Trophoblast cell (in vitro differentiated cells and primary cell): ENCODE data around the gene CHRNA10.

Experiments
- DNase-seq, 2 donors: peaks; one replicate each; pipeline ENCODE4 v3.0.0-alpha.2; 2016
- H2AFZ ChIP-seq: 2 replicates; pipeline ENCODE4 v1.6.1; 2013; ENCODE audit warnings: low read length, moderate library complexity, mild to moderate bottlenecking; ENCODE audit not compliant: insufficient read depth, poor library complexity
- H2AK5ac ChIP-seq: 2 replicates; pipeline ENCODE4 v1.6.1; 2013; ENCODE audit warnings: mild to moderate bottlenecking, low read length
- H2BK120ac ChIP-seq: 2 replicates; pipeline ENCODE4 v1.6.1; 2013; ENCODE audit warnings: low read length, mild to moderate bottlenecking, moderate library complexity; ENCODE audit not compliant: insufficient read depth, poor library complexity
- H2BK12ac ChIP-seq: 2 replicates; pipeline ENCODE4 v1.6.1; 2013; ENCODE audit warnings: mild to moderate bottlenecking, low read length, moderate library complexity
- H2BK5ac ChIP-seq: 2 replicates; pipeline ENCODE4 v1.6.1; 2013; ENCODE audit warnings: low read length, low read depth, moderate library complexity, mild to moderate bottlenecking; ENCODE audit not compliant: poor library complexity
- H3K14ac ChIP-seq: 2 replicates; pipeline ENCODE4 v1.6.1; 2013; ENCODE audit warnings: mild to moderate bottlenecking, low read length
- H3K18ac ChIP-seq: 2 replicates; pipeline ENCODE4 v1.6.1; 2013; ENCODE audit warnings: mild to moderate bottlenecking, low read length
- H3K23ac ChIP-seq: 2 replicates; pipeline ENCODE4 v1.6.1; 2013; ENCODE audit warnings: low read length
- H3K27ac ChIP-seq: 2 replicates; pipeline ENCODE4 v1.5.1; 2013; ENCODE audit warnings: low read depth, mild to moderate bottlenecking, inconsistent platforms, low read length, moderate library complexity
- H3K27me3 ChIP-seq: 2 replicates; pipeline ENCODE4 v1.6.1; 2013; ENCODE audit warnings: inconsistent platforms, mild to moderate bottlenecking, low read length, moderate library complexity; ENCODE audit not compliant: insufficient read depth
- H3K36me3 ChIP-seq, 2 experiments: 1 replicate in 1 of 2; 2 replicates in 1 of 2; pipeline ENCODE4 v1.6.1; 2013; ENCODE audit warnings: low read length in 2 of 2, mild to moderate bottlenecking in 2 of 2, moderate library complexity in 1 of 2; ENCODE audit not compliant: insufficient read depth in 2 of 2, control insufficient read depth in 1 of 2
- H3K4ac ChIP-seq: 2 replicates; pipeline ENCODE4 v1.6.1; 2013; ENCODE audit warnings: low read depth, mild to moderate bottlenecking, low read length, moderate library complexity
- H3K4me1 ChIP-seq, 2 experiments: 1 replicate in 1 of 2; 2 replicates in 1 of 2; pipeline ENCODE4 v1.6.1; 2013; ENCODE audit warnings: low read length in 2 of 2, mild to moderate bottlenecking in 2 of 2, moderate library complexity in 1 of 2; ENCODE audit not compliant: insufficient read depth in 2 of 2, control insufficient read depth in 1 of 2
- H3K4me2 ChIP-seq: 2 replicates; pipeline ENCODE4 v1.6.1; 2013; ENCODE audit warnings: inconsistent platforms, mild to moderate bottlenecking, low read length, moderate library complexity
- H3K4me3 ChIP-seq: 2 replicates; pipeline ENCODE4 v1.5.1; 2013; ENCODE audit warnings: mild to moderate bottlenecking, low read depth, low read length, inconsistent platforms
- H3K79me1 ChIP-seq: one replicate; pipeline ENCODE4 v1.6.1; 2013; ENCODE audit warnings: low read length
- H3K79me2 ChIP-seq: 2 replicates; pipeline ENCODE4 v1.6.1; 2013; ENCODE audit warnings: low read length, mild to moderate bottlenecking; ENCODE audit not compliant: control insufficient read depth, insufficient read depth, poor library complexity
- H3K9ac ChIP-seq: 2 replicates; pipeline ENCODE4 v1.6.1; 2013; ENCODE audit warnings: mild to moderate bottlenecking, low read length
- H3K9me3 ChIP-seq: 2 replicates; pipeline ENCODE4 v1.6.1; 2013; ENCODE audit warnings: low read depth, mild to moderate bottlenecking, control low read depth, inconsistent platforms, low read length; ENCODE audit not compliant: insufficient read depth
- H4K12ac ChIP-seq: 2 replicates; pipeline ENCODE4 v1.6.1; 2013; ENCODE audit warnings: low read depth, mild to moderate bottlenecking, low read length, moderate library complexity
- H4K8ac ChIP-seq: 2 replicates; pipeline ENCODE4 v1.6.1; 2013; ENCODE audit warnings: low read depth, mild to moderate bottlenecking, low read length, moderate library complexity
- H4K91ac ChIP-seq: one replicate; pipeline ENCODE4 v1.6.1; 2013; ENCODE audit warnings: low read depth, mild to moderate bottlenecking, low read length, moderate library complexity
- WGBS: extraction: QIAGEN DNeasy Blood & Tissue Kit; methylation state at CpG from one replicate; pipeline ENCODE4 v1.1.7; 2013; ENCODE audit warnings: missing lambda C conversion rate; ENCODE audit not compliant: insufficient read length, insufficient coverage; ENCODE audit errors: extremely low coverage; 5-methylcytosine and 5-hydroxymethylcytosine counted together

CHRNA10 gene

GRCh38 chr11:3626250-3626960 is 44.8 kb downstream of the CHRNA10 start:
- no peak overlapping the region for H2BK120ac ChIP-seq
- DNase-seq, result peak in 1 of 2 donors; percentile 10
- no peak overlapping the region for H3K4me2 ChIP-seq
- H2AK5ac ChIP-seq, result peak overlapping the region; percentile 59
- H3K4me1 ChIP-seq, result peaks cover 1 to 2% of the 10 kb centered on the region in 2 experiments
- no peak overlapping the region for H4K91ac ChIP-seq
- no peak overlapping the region for H2BK5ac ChIP-seq
- no peak overlapping the region for H2AFZ ChIP-seq
- H3K18ac ChIP-seq, result no peak overlapping the region
- H3K79me2 ChIP-seq, result no peaks in the 10 kb centered on the region
- H3K79me1 ChIP-seq, result no peaks in the 10 kb centered on the region
- no peak overlapping the region for H3K4ac ChIP-seq
- no peak overlapping the region for H3K4me3 ChIP-seq
- H4K8ac ChIP-seq, result no peak overlapping the region
- H3K36me3 ChIP-seq, result no peaks in the 10 kb centered on the region
- no peak overlapping the region for H3K9ac ChIP-seq
- WGBS, result no CpG with 5 or more reads among the region's 23 CpGs
- no peak overlapping the region for H3K14ac ChIP-seq
- H3K9me3 ChIP-seq, result peaks cover 1% of the 10 kb centered on the region
- no peak overlapping the region for H3K23ac ChIP-seq
- H4K12ac ChIP-seq, result no peak overlapping the region
- H3K27me3 ChIP-seq, result no peaks in the 10 kb centered on the region
- no peak overlapping the region for H3K27ac ChIP-seq
- H2BK12ac ChIP-seq, result peak overlapping the region; percentile 58

DNA sequence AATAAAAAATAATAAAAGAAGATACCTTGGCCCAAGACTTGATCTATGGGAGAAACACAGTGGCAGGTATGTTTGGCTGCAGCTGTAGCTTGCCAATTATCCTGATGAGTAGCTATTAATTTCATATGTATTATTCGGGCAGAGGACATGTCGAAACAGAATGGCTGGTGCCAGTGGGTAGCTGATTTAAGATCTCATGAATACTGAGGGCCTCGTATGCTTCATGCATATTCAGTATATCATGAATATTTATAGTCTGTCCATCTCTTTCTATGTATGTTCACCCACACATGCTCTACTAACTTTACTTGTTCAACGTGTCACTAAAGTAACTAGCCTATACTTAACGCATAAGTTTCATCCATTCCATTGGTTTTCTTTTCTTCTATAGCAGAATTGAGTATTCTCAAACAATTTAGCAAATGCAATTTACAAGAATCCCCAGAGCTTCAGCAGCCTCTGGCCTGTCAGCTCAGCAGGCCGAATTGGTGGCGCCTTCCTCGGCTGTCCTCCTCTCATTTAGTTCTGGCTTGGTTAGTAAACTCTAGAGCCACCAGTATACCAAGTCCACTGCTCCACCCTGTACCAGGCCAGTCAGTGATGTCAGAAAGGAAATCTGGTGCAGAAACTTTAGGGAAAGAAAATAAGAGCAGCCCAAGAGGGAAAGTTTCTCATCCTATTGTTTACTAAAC is 47.3 kb downstream of the CHRNA10 start:
- H3K79me1 ChIP-seq, result no peaks in the 10 kb centered on the region
- H2BK12ac ChIP-seq, result no peak overlapping the region
- no peak overlapping the region for H2BK5ac ChIP-seq
- H3K79me2 ChIP-seq, result no peaks in the 10 kb centered on the region
- no peak overlapping the region for H3K27ac ChIP-seq
- H3K4me2 ChIP-seq, result no peak overlapping the region
- no peak overlapping the region for H3K14ac ChIP-seq
- no CpG with 5 or more reads among the region's 8 CpGs for WGBS
- H3K23ac ChIP-seq, result no peak overlapping the region
- peaks cover 4% of the 10 kb centered on the region for H3K9me3 ChIP-seq
- H2AK5ac ChIP-seq, result no peak overlapping the region
- H4K91ac ChIP-seq, result no peak overlapping the region
- no peak overlapping the region for H4K8ac ChIP-seq
- no peaks in the 10 kb centered on the region for H3K36me3 ChIP-seq
- no peak overlapping the region for H3K9ac ChIP-seq
- H3K18ac ChIP-seq, result no peak overlapping the region
- no peak for DNase-seq
- H3K4ac ChIP-seq, result no peak overlapping the region
- no peak overlapping the region for H2AFZ ChIP-seq
- H3K27me3 ChIP-seq, result no peaks in the 10 kb centered on the region
- H4K12ac ChIP-seq, result no peak overlapping the region
- H3K4me3 ChIP-seq, result no peak overlapping the region
- no peaks in the 10 kb centered on the region for H3K4me1 ChIP-seq
- no peak overlapping the region for H2BK120ac ChIP-seq

DNA sequence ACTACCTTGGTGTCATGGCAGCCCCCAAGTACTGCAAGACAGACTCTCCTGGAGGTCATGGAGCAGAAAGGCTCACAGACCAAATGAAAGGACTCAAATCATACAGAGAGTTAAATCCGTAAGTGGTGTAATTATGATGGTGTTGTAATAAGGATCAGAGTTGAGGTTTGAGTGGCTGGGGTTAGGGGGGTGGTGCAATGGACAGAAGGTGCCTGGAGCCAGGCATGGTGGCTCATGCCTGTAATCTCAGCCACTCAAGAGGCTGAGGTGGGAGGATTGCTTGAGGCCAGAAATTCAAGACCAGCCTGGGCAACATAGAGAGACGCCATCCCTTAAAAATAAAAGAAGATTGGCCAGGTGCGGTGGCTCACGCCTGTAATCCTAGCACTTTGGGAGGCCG is 48.1 kb downstream of the CHRNA10 start:
- Histone ChIP-seq H3K14ac (no peak overlapping the region), H2AFZ (no peak overlapping the region), H3K18ac (no peak overlapping the region), H2AK5ac (no peak overlapping the region), H3K27ac (no peak overlapping the region), H3K9ac (no peak overlapping the region), H3K79me1 (peaks cover 4% of the 10 kb centered on the region), H4K8ac (no peak overlapping the region), H2BK12ac (no peak overlapping the region), H3K27me3 (no peaks in the 10 kb centered on the region), H3K9me3 (peaks cover 3% of the 10 kb centered on the region), H3K4me1 (peaks cover 4% of the 10 kb centered on the region in 2 experiments), H4K12ac (no peak overlapping the region), H3K4me3 (no peak overlapping the region), H3K79me2 (no peaks in the 10 kb centered on the region), H2BK5ac (no peak overlapping the region), H3K4ac (no peak overlapping the region), H3K4me2 (no peak overlapping the region), H3K36me3 (no peaks in the 10 kb centered on the region), H3K23ac (no peak overlapping the region), H4K91ac (no peak overlapping the region), H2BK120ac (no peak overlapping the region)
- no peak for DNase-seq
- WGBS, result no CpG with 5 or more reads among the region's 5 CpGs

DNA sequence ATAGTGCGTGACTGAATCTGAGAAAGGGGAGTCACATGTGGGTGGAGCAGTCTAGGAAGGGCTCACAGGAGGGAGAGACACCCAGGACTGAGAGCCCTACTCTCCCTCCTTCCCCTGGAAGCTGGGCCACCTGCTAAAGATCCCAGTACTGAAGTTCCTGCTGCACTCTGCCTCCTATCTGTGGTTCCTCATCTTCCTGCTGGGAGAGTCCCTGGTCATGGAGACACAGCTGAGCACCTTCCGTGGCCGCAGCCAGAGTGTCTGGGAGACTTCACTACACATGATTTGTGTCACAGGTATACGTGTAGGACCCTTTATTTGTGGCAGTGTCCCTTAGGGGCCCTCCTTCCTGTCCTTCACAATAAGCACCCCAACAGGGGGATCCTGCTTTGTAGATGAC is 48.7 kb downstream of the CHRNA10 start:
- Histone ChIP-seq H3K27me3 (no peaks in the 10 kb centered on the region), H3K79me1 (peaks cover 6% of the 10 kb centered on the region), H2AK5ac (no peak overlapping the region), H3K23ac (no peak overlapping the region), H2BK12ac (no peak overlapping the region), H3K36me3 (no peaks in the 10 kb centered on the region), H3K4me3 (no peak overlapping the region), H2BK5ac (no peak overlapping the region), H3K18ac (no peak overlapping the region), H4K91ac (no peak overlapping the region), H3K4me2 (no peak overlapping the region), H3K9me3 (peaks cover 3% of the 10 kb centered on the region), H3K14ac (no peak overlapping the region), H2BK120ac (no peak overlapping the region), H2AFZ (no peak overlapping the region), H3K4me1 (peaks cover 10% of the 10 kb centered on the region in 2 experiments), H3K4ac (no peak overlapping the region), H4K12ac (no peak overlapping the region), H3K79me2 (no peaks in the 10 kb centered on the region), H3K9ac (no peak overlapping the region), H3K27ac (no peak overlapping the region), H4K8ac (no peak overlapping the region)
- no peak for DNase-seq
- WGBS, result no CpG with 5 or more reads among the region's 4 CpGs
